ENCODE results near the gene AMN1. TPM values are rescaled to one million over a fixed set of nuclear protein-coding genes. Genes with fewer than 3 reads are reported as not detected.
A peak's percentile ranks its signal among the peaks of the same experiment; 100 is the strongest.

Gene AMN1
- total RNA-seq, 1 experiment from 2014 or later: 9.6 TPM

GRCh38 chr12:31728289-31728916, 418 bp downstream of the AMN1 start:
- H3K79me2 ChIP-seq (ENCODE audit: insufficient read depth, low read length): no peaks in the 10 kb centered on the region
- no peak overlapping the region for H3K14ac ChIP-seq (ENCODE audit: insufficient read depth, low read length)
- H4K8ac ChIP-seq (replicated peaks; ENCODE audit: insufficient read length, low read depth, low read length): no peak overlapping the region
- H3K27ac Mint-ChIP-seq: peak overlapping the region; percentile 70 to 91 (median 91); a peak in 5 of 7 replicates
- H3K9ac ChIP-seq (ENCODE audit: extremely low read depth, insufficient read length, low read length): peak overlapping the region; percentile 16
- no peak overlapping the region for H3K23ac ChIP-seq (ENCODE audit: insufficient read length, low read depth, low read length)
- no peak overlapping the region for H3T11ph ChIP-seq (ENCODE audit: low read length)
- peak overlapping the region; percentile 69 for H3K4me2 ChIP-seq (ENCODE audit: insufficient read depth, insufficient read length, low read length)
- no peak overlapping the region for H2BK15ac ChIP-seq (ENCODE audit: low read depth, low read length)
- H3K27me3 Mint-ChIP-seq (ENCODE audit: low read depth): peaks cover 17% of the 10 kb centered on the region
- TF ChIP-seq CTCF (conservative IDR thresholded peaks at IDR 0.05): no peak
- peaks cover 40 to 42% of the 10 kb centered on the region in 2 experiments for H3K4me1 Mint-ChIP-seq
- H4K91ac ChIP-seq (ENCODE audit: insufficient read length, low read depth, low read length): no peak overlapping the region
- peaks cover 8 to 10% of the 10 kb centered on the region in 2 experiments; a peak in 4 of 5 replicates for H3K9me3 Mint-ChIP-seq
- H3K56ac ChIP-seq (ENCODE audit: insufficient read length, low read depth, low read length): no peak overlapping the region
- H3K23me2 ChIP-seq (ENCODE audit: insufficient read length, low read depth, low read length, poor library complexity, severe bottlenecking): peaks cover 3% of the 10 kb centered on the region
- no peak overlapping the region for H3K18ac ChIP-seq (ENCODE audit: insufficient read length, low read depth, low read length)
- no peak overlapping the region for H4K5ac ChIP-seq (ENCODE audit: insufficient read length, low read depth, low read length)
- H2BK20ac ChIP-seq (ENCODE audit: low read depth, low read length, poor library complexity, severe bottlenecking): no peak overlapping the region
- H3K27me3 ChIP-seq (ENCODE audit: insufficient read depth, low read length): no peaks in the 10 kb centered on the region; the same call in 1 of the 2 replicates
- no peaks in the 10 kb centered on the region for H4K20me1 ChIP-seq (ENCODE audit: control insufficient read depth, insufficient read depth, insufficient read length)
- no peak overlapping the region for H2AK5ac ChIP-seq (ENCODE audit: insufficient read length, low read length)
- H2BK5ac ChIP-seq (ENCODE audit: insufficient read length, low read length): no peak overlapping the region
- DNase-seq: peak; percentile 56
- no peak overlapping the region for H2BK12ac ChIP-seq (ENCODE audit: insufficient read length, low read depth, low read length)
- no peak overlapping the region for H2AFZ ChIP-seq (ENCODE audit: low read length)
- H3K27ac ChIP-seq (ENCODE audit: insufficient read length, low read depth, low read length): no peak overlapping the region
- no peaks in the 10 kb centered on the region for H3K9me3 ChIP-seq (ENCODE audit: control insufficient read depth, low read depth, low read length)
- no CpG with 5 or more reads among the region's 22 CpGs for WGBS (ENCODE audit: extremely low coverage, insufficient read length, low lambda C conversion rate)
- H3K79me1 ChIP-seq (ENCODE audit: insufficient read depth, low read depth, low read length, poor library complexity, severe bottlenecking): no peaks in the 10 kb centered on the region
- peak overlapping the region; percentile 92 to 95 for H3K4me3 Mint-ChIP-seq
- H3K4ac ChIP-seq (ENCODE audit: low read depth, low read length): no peak overlapping the region
- H3K4me1 ChIP-seq (ENCODE audit: insufficient read depth, low read length): no peaks in the 10 kb centered on the region; the same call in 1 of the 2 replicates
- H2BK120ac ChIP-seq (ENCODE audit: low read depth, low read length, poor library complexity, severe bottlenecking): no peak overlapping the region
- peaks cover 2 to 16% (median 8%) of the 10 kb centered on the region in 3 experiments; a peak in 6 of 7 replicates for H3K36me3 Mint-ChIP-seq (ENCODE audit: insufficient read depth in 1 of 3, low read depth in 3 of 3)

All from H9 (cell line).